HL-60 (cell line): ENCODE data around the gene MOK.

Experiments used
- DNase-seq, 2 experiments: peaks; one replicate each; pipeline ENCODE4 v3.0.0-alpha.2; 2010 to 2020; ENCODE audit warnings: low read depth in 1 of 2, low spot score in 1 of 2
- H3K27ac ChIP-seq: fragments of 250-450 bp; sonication (Bioruptor Pico); replicated peaks from 2 replicates; pipeline ENCODE4 v1.5.1; 2020; ENCODE audit warnings: mild to moderate bottlenecking, moderate library complexity
- H3K27me3 ChIP-seq: fragments of 250-450 bp; sonication (Bioruptor Pico); 2 replicates; pipeline ENCODE4 v1.5.1; 2021; ENCODE audit warnings: mild to moderate bottlenecking, moderate library complexity; ENCODE audit not compliant: insufficient read depth, poor library complexity, severe bottlenecking
- H3K4me3 ChIP-seq: replicated peaks from 2 replicates; pipeline ENCODE4 v1.5.1; 2011; ENCODE audit warnings: mild to moderate bottlenecking, control low read depth, low read length; ENCODE audit not compliant: insufficient read depth
- CTCF ChIP-seq: IDR thresholded peaks from one replicate; pipeline ENCODE4 v1.5.1; 2011; ENCODE audit warnings: low read length, control low read depth, inconsistent platforms; ENCODE audit not compliant: insufficient read depth
- GABPA ChIP-seq: IDR thresholded peaks from 2 replicates; pipeline ENCODE4 v1.6.1; 2012; ENCODE audit warnings: low read depth
- POLR2AphosphoS5 ChIP-seq: IDR thresholded peaks from 2 replicates; pipeline ENCODE4 v1.6.1; 2012; ENCODE audit warnings: low read depth
- REST ChIP-seq: IDR thresholded peaks from 2 replicates; pipeline ENCODE4 v1.6.1; 2012; ENCODE audit warnings: low read depth; ENCODE audit not compliant: insufficient replicate concordance
- SPI1 ChIP-seq: IDR thresholded peaks from 2 replicates; pipeline ENCODE4 v1.6.1; 2012; ENCODE audit warnings: low read depth, mild to moderate bottlenecking, borderline replicate concordance

MOK gene

GRCh38 chr14:102206918-102207317, 98.0 kb downstream of the MOK start:
- no peak for TF ChIP-seq CTCF
- no peak for TF ChIP-seq SPI1
- TF ChIP-seq REST, result no peak
- TF ChIP-seq POLR2AphosphoS5, result no peak
- Histone ChIP-seq H3K27me3 (no peaks in the 10 kb centered on the region), H3K4me3 (no peak overlapping the region), H3K27ac (no peak overlapping the region)
- DNase-seq, result no peak

GRCh38 chr14:102205560-102205959, 99.4 kb downstream of the MOK start:
- no peak overlapping the region for H3K27ac ChIP-seq
- TF ChIP-seq POLR2AphosphoS5 (no peak), CTCF (no peak), SPI1 (no peak), GABPA (no peak), REST (no peak)
- DNase-seq, result no peak
- H3K4me3 ChIP-seq, result no peak overlapping the region
- no peaks in the 10 kb centered on the region for H3K27me3 ChIP-seq

GRCh38 chr14:102203382-102203781, 101.6 kb downstream of the MOK start:
- TF ChIP-seq SPI1 (no peak), CTCF (no peak), GABPA (no peak), REST (no peak), POLR2AphosphoS5 (no peak)
- H3K27ac ChIP-seq, result no peak overlapping the region

More at GRCh38 chr14:102203382-102203781, 101.6 kb downstream of the MOK start:
- DNase-seq, result no peak
- no peaks in the 10 kb centered on the region for H3K27me3 ChIP-seq
- no peak overlapping the region for H3K4me3 ChIP-seq
